Bronchial epithelial cell (primary cell): ENCODE measurements around the gene COL13A1. TPM values are rescaled to one million over a fixed set of nuclear protein-coding genes. Genes with fewer than 3 reads are reported as not detected.

Experiments
- DNase-seq: peaks from one replicate; pipeline ENCODE4 v3.0.0-alpha.2; 2010; ENCODE audit warnings: low read depth
- FAIRE-seq: peaks from 2 replicates; lab custom pipeline; 2011; peaks lifted over from hg19 to GRCh38; lab: Jason Lieb, UNC
- H3K27me3 ChIP-seq: 2 replicates; pipeline ENCODE4 v1.5.1; 2011; ENCODE audit warnings: low read length; ENCODE audit not compliant: control insufficient read depth, insufficient read depth
- H3K36me3 ChIP-seq: 2 replicates; pipeline ENCODE4 v1.5.1; 2011; ENCODE audit warnings: low read length; ENCODE audit not compliant: control insufficient read depth, insufficient read depth
- H3K4me3 ChIP-seq: 2 replicates; pipeline ENCODE4 v1.5.1; 2011; ENCODE audit warnings: mild to moderate bottlenecking, low read depth, low read length, control low read depth
- CTCF ChIP-seq: IDR thresholded peaks from 2 replicates; pipeline ENCODE4 v1.5.1; 2011; ENCODE audit warnings: mild to moderate bottlenecking, moderate library complexity, low read length, control low read depth, inconsistent platforms; ENCODE audit not compliant: insufficient read depth, severe bottlenecking
- total RNA-seq: library from RNA; depleted of rRNA; stranded (reverse); fragments of >200 nt; gene quantifications from 2 replicates; pipeline ENCODE4 v1.2.1, GENCODE V29; 2014

Gene COL13A1
- total RNA-seq, 1 donor from 2014 or later = under 0.01 TPM

DNA sequence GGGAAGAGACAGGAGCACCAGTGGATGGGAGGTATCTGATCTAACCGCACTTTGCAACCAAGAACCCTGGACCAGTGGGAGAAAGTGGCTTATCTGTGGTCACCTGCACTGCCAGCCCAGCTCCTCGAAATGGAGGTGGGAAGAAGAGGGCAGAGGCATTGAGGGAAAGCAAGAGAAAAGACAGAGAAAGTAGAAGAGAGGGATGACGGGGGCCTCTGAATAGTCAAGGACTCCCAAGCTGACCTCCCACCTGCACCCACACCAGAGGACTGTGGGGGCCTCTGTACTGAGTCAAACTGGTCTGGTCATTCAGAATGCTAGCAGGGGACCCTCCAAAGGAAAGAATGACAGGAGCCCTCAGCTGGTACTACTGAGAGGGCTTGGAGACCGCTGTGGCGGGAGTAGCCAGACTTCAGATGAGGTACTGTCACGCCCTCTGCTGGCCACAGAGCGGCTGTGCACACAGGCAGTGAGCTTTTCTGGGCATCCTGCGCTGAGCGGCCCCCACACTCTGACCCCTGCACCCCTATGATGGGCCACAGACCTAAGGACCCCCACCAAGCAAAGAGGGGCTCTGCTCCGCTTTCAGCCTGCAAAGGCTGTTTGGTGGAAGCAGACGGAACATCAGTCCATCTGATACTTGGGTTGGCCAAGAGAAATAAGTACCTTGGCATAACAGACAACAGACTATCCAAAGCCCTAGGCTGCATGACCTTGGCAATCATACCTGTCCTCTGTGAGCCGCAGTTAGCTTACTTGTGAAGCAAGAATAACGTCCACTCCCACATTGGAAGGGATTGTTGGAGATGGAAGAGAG, 112.9 kb downstream of the COL13A1 start:
- Histone ChIP-seq H3K27me3 (peaks cover 13% of the 10 kb centered on the region), H3K4me3 (no peak overlapping the region), H3K36me3 (no peaks in the 10 kb centered on the region)
- DNase-seq (peak; percentile 35), FAIRE-seq (no peak)
- TF ChIP-seq CTCF = peak; percentile 98

DNA sequence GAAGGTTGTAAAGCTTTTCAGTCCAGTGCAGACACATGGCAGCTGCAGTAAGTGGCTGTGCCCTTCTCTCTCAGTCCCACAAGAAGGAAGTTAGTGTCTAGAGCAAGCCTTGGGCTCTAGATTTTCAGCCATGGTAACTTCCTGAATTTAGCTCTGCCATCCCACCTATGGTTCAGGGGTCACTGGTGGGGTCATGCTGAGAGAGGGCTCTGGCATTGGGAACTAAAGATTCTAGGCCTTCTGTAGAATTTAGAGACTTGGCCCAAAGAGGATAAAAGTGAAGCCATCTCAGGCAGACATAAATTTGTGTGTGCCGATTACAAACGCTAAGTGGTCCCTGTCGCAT, 113.5 kb downstream of the COL13A1 start:
- DNase-seq (no peak), FAIRE-seq (no peak)
- H3K27me3 ChIP-seq = peaks cover 15% of the 10 kb centered on the region
- TF ChIP-seq CTCF = no peak
- H3K36me3 ChIP-seq = no peaks in the 10 kb centered on the region
- no peak overlapping the region for H3K4me3 ChIP-seq

DNA sequence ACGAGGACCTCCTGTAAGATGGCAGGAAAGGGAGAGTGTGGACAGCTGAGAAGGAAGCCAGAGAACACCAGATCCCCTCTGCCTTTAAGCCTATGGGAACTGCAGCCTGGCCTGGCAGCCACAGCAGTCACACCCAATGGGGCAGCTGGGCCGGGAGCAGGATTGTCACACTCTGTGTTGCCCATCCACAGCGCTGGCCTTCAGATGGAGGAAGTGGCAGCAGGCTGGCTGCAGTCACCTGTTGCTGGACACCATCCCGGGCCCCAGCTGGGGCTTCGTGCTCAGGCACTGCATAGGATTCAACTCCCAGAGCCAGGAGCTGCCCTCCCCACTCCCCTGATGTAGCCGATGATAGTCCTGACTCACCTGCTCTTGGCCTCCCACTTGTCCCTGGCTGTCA, 114.4 kb downstream of the COL13A1 start:
- no peak for FAIRE-seq
- no peaks in the 10 kb centered on the region for H3K36me3 ChIP-seq
- H3K27me3 ChIP-seq = peaks cover 17% of the 10 kb centered on the region
- DNase-seq = no peak
- H3K4me3 ChIP-seq = no peak overlapping the region
- no peak for TF ChIP-seq CTCF

GRCh38 chr10:69918036-69918435, 116.3 kb downstream of the COL13A1 start:
- Histone ChIP-seq H3K4me3 (no peak overlapping the region), H3K36me3 (no peaks in the 10 kb centered on the region), H3K27me3 (peaks cover 20% of the 10 kb centered on the region)
- FAIRE-seq (no peak), DNase-seq (no peak)
- no peak for TF ChIP-seq CTCF

- TF ChIP-seq CTCF = no peak
- DNase-seq = no peak
- FAIRE-seq = no peak
These were observed 117.5 kb downstream of the COL13A1 start for GRCh38 chr10:69919250-69919649.

DNA sequence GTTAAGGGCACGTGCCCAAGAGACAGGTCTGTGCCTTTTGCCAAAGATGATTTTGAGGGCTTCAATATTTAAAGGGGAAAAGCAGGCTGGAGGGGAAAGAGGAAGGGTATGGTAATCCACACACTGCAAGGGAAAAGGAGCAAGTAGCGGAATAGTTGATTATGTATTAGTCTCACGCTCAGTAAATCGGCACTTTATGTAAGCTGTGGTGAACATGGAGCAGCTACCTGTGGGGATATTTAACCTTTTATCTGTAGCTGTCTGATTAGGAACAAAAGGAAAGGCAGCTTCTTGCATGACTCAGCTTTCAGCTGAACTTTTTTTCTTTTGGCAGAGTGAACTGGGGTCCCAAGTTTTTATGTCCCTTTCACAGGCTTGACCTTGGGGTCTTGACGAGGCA, 123.4 kb downstream of the COL13A1 start:
- DNase-seq (no peak), FAIRE-seq (no peak)
- Histone ChIP-seq H3K27me3 (peaks cover 15% of the 10 kb centered on the region), H3K36me3 (no peaks in the 10 kb centered on the region), H3K4me3 (no peak overlapping the region)
- no peak for TF ChIP-seq CTCF

More at GRCh38 chr10:69919250-69919649, 117.5 kb downstream of the COL13A1 start:
- no peak overlapping the region for H3K4me3 ChIP-seq
- H3K36me3 ChIP-seq = no peaks in the 10 kb centered on the region
- peaks cover 22% of the 10 kb centered on the region for H3K27me3 ChIP-seq
